ENCODE measurements around the gene SLC25A19. TPM values are rescaled to one million over a fixed set of nuclear protein-coding genes. Genes with fewer than 3 reads are reported as not detected.

SLC25A19 gene
- total and polyA plus RNA-seq, 2 donors (not counting 1 experiment from before 2014, with no cell fraction given) = 36.8 to 46.4 TPM

DNA sequence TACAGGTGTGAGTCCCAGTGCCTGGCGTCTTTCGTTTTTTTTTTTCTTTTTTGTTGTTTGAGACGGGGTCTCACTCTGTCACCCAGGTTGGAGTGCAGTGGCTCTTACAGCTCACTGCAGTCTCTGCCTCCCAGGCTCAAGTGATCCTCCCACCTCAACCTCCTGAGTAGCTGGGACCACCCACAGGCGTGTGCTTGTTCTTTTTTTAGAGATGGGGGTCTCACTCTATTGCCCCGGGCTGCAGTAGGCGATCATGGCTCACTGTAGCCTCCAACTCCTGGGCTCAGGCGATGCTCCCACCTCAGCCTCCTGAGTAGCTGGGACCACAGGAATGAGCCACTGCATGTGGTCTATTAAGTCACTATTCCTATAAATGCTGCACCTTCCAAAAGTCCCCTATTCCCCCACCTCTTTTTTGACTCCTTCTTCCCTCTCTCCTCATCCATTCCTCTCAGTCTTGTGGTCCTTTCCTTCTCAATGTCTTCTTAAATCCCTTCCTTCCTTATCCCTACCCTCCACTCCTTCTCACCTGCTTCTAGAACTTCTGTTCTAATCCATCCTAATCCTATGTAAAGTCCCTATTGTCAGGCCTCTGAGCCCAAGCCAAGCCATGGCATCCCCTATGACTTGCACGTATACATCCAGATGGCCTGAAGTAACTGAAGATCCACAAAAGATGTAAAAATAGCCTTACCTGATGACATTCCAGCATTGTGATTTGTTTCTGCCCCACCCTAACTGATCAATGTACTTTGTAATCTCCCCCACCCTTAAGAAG is 37.0 kb downstream of the SLC25A19 start:
- intact Hi-C loops (cut with micrococcal nuclease) = no loop called here
- Histone ChIP-seq H3K27ac (ENCODE audit: low read length in 2 of 2) (peak overlapping the region; percentile 62 to 71), H3K36me3 (replicated peaks in 1 of 2; ENCODE audit: control extremely low read depth in 1 of 2, control insufficient read depth in 1 of 2, extremely low read depth in 1 of 2, insufficient read depth in 2 of 2, low read length in 1 of 2) (peaks cover 0 to 6% of the 10 kb centered on the region in 2 experiments), H3K27me3 (replicated peaks in 1 of 4; ENCODE audit: control extremely low read depth in 1 of 4, control insufficient read depth in 3 of 4, insufficient read depth in 4 of 4, low read length in 3 of 4) (no peaks in the 10 kb centered on the region), H3K79me2 (ENCODE audit: control insufficient read depth, insufficient read depth, low read length) (peaks cover 59% of the 10 kb centered on the region), H3K4me2 (replicated peaks; ENCODE audit: low read depth, low read length, poor library complexity, severe bottlenecking) (peak overlapping the region; percentile 42), H3K4me3 (ENCODE audit: control extremely low read depth in 1 of 5, extremely low read depth in 1 of 5, insufficient read depth in 1 of 5, low read depth in 2 of 5, low read length in 4 of 5) (no peak overlapping the region), H3K9me3 (ENCODE audit: control extremely low read depth in 1 of 3, control insufficient read depth in 2 of 3, insufficient read depth in 1 of 3, low read length in 2 of 3) (no peaks in the 10 kb centered on the region), H3K9ac (ENCODE audit: low read length) (no peak overlapping the region), H3K4me1 (ENCODE audit: control insufficient read depth in 2 of 2, insufficient read depth in 2 of 2, low read length in 2 of 2) (peaks cover 32 to 41% of the 10 kb centered on the region in 2 donors), H4K20me1 (ENCODE audit: control insufficient read depth, insufficient read depth, low read length, poor library complexity, severe bottlenecking) (peaks cover 34% of the 10 kb centered on the region), H2AFZ (ENCODE audit: insufficient read depth, low read depth, low read length, poor library complexity, severe bottlenecking) (no peak overlapping the region)
- H3K27me3 Mint-ChIP-seq = no peaks in the 10 kb centered on the region
- TF ChIP-seq EZH2 (IDR thresholded peaks at IDR 0.05; ENCODE audit: borderline replicate concordance, insufficient read depth, low read depth, low read length, poor library complexity, severe bottlenecking) = no peak
- TF ChIP-seq, protein P1, sequence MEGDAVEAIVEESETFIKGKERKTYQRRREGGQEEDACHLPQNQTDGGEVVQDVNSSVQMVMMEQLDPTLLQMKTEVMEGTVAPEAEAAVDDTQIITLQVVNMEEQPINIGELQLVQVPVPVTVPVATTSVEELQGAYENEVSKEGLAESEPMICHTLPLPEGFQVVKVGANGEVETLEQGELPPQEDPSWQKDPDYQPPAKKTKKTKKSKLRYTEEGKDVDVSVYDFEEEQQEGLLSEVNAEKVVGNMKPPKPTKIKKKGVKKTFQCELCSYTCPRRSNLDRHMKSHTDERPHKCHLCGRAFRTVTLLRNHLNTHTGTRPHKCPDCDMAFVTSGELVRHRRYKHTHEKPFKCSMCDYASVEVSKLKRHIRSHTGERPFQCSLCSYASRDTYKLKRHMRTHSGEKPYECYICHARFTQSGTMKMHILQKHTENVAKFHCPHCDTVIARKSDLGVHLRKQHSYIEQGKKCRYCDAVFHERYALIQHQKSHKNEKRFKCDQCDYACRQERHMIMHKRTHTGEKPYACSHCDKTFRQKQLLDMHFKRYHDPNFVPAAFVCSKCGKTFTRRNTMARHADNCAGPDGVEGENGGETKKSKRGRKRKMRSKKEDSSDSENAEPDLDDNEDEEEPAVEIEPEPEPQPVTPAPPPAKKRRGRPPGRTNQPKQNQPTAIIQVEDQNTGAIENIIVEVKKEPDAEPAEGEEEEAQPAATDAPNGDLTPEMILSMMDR (IDR thresholded peaks at IDR 0.05) = no peak
- 72% methylated on average over 2 of the region's 8 CpGs for WGBS (ENCODE audit: insufficient coverage)
- H3K4me1 Mint-ChIP-seq = peaks cover 71% of the 10 kb centered on the region
- no peaks in the 10 kb centered on the region for H3K9me3 Mint-ChIP-seq (ENCODE audit: insufficient read depth)
- DNase-seq = no peak
- ChIA-PET POLR2A (interaction anchor here (0.7 to 2.9 kb wide), 2 partner anchors 9 to 104 kb away, joined by 3 to 41 read pairs; partner anchors contain the start of genes GGA3 and MRPS7), CTCF (interaction anchor here (1.1 to 4.3 kb wide), 4 partner anchors 9 to 18 kb away, joined by 6 to 21 read pairs (median 12); partner anchors contain the start of genes GGA3, MIF4GD and MRPS7)
- no peak for ATAC-seq (ENCODE audit: low read depth)
- H3K27ac Mint-ChIP-seq = peak overlapping the region; percentile 91
- peak overlapping the region; percentile 76 for H3K4me3 Mint-ChIP-seq

Data from B cell (primary cell).